ENCODE measurements around the gene CHTF8. TPM values are rescaled to one million over a fixed set of nuclear protein-coding genes. Genes with fewer than 3 reads are reported as not detected.

The CHTF8 gene
- total RNA-seq, 1 donor from 2014 or later = 83.1 TPM

DNA sequence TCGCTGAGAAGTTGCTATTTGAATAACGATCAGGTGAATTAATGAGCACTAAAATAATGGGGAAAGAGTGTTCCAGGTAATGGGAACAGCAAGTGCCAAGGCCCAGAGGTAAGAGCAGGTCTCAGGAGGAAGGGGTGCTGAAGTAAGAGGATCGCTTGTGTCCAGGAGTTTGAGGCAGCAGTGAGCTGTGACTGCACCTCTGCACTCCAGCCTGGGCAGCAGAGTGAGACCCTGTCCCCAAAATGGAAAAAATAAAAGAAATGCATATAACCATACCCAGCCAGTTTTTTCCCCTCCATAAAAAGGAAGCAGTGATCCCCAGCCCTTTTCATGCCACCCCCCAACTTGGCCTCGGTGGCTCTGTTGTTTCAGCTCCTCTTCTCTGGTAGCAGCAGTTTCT lies 43.7 kb downstream of the CHTF8 start:
- peaks cover 4% of the 10 kb centered on the region for H3K4me1 Mint-ChIP-seq (ENCODE audit: low read depth)
- DNase-seq (ENCODE audit: low spot score) = no peak
- H3K27ac Mint-ChIP-seq (ENCODE audit: unreplicated experiment) = no peak overlapping the region
- H3K27me3 Mint-ChIP-seq (ENCODE audit: low read depth) = no peaks in the 10 kb centered on the region
- no peak overlapping the region for H3K4me3 Mint-ChIP-seq (ENCODE audit: unreplicated experiment)
- no peak for TF ChIP-seq CTCF (IDR thresholded peaks at IDR 0.05)
- no peaks in the 10 kb centered on the region for H3K9me3 Mint-ChIP-seq (ENCODE audit: low read depth)
- H3K36me3 Mint-ChIP-seq (ENCODE audit: low read depth) = no peaks in the 10 kb centered on the region

GRCh38 chr16:69087161-69087581 lies 45.2 kb downstream of the CHTF8 start:
- no peak for TF ChIP-seq CTCF (IDR thresholded peaks at IDR 0.05)
- H3K4me3 Mint-ChIP-seq (ENCODE audit: unreplicated experiment) = no peak overlapping the region
- H3K27me3 Mint-ChIP-seq (ENCODE audit: low read depth) = no peaks in the 10 kb centered on the region
- no peaks in the 10 kb centered on the region for H3K9me3 Mint-ChIP-seq (ENCODE audit: low read depth)
- H3K27ac Mint-ChIP-seq (ENCODE audit: unreplicated experiment) = no peak overlapping the region
- H3K4me1 Mint-ChIP-seq (ENCODE audit: low read depth) = peaks cover 4% of the 10 kb centered on the region
- no peaks in the 10 kb centered on the region for H3K36me3 Mint-ChIP-seq (ENCODE audit: low read depth)
- no peak for DNase-seq (ENCODE audit: low spot score)

GRCh38 chr16:69085032-69085695 lies 47.2 kb downstream of the CHTF8 start:
- H3K4me1 Mint-ChIP-seq (ENCODE audit: low read depth) = peaks cover 4% of the 10 kb centered on the region
- H3K27me3 Mint-ChIP-seq (ENCODE audit: low read depth) = no peaks in the 10 kb centered on the region
- H3K9me3 Mint-ChIP-seq (ENCODE audit: low read depth) = no peaks in the 10 kb centered on the region
- H3K4me3 Mint-ChIP-seq (ENCODE audit: unreplicated experiment) = no peak overlapping the region
- no peak for DNase-seq (ENCODE audit: low spot score)
- no peak overlapping the region for H3K27ac Mint-ChIP-seq (ENCODE audit: unreplicated experiment)
- no peak for TF ChIP-seq CTCF (IDR thresholded peaks at IDR 0.05)
- H3K36me3 Mint-ChIP-seq (ENCODE audit: low read depth) = no peaks in the 10 kb centered on the region

GRCh38 chr16:69084289-69084688 lies 48.1 kb downstream of the CHTF8 start:
- no peak overlapping the region for H3K27ac Mint-ChIP-seq (ENCODE audit: unreplicated experiment)

GRCh38 chr16:69083306-69083941 lies 49.0 kb downstream of the CHTF8 start:
- no peak for DNase-seq (ENCODE audit: low spot score)
- no peak overlapping the region for H3K4me3 Mint-ChIP-seq (ENCODE audit: unreplicated experiment)
- H3K27ac Mint-ChIP-seq (ENCODE audit: unreplicated experiment) = no peak overlapping the region
- no peak for TF ChIP-seq CTCF (IDR thresholded peaks at IDR 0.05)
- H3K4me1 Mint-ChIP-seq (ENCODE audit: low read depth) = peaks cover 4% of the 10 kb centered on the region
- H3K27me3 Mint-ChIP-seq (ENCODE audit: low read depth) = no peaks in the 10 kb centered on the region
- no peaks in the 10 kb centered on the region for H3K36me3 Mint-ChIP-seq (ENCODE audit: low read depth)
- H3K9me3 Mint-ChIP-seq (ENCODE audit: low read depth) = no peaks in the 10 kb centered on the region

More at GRCh38 chr16:69084289-69084688, 48.1 kb downstream of the CHTF8 start:
- DNase-seq (ENCODE audit: low spot score) = no peak
- Mint-ChIP-seq H3K36me3 (ENCODE audit: low read depth) (no peaks in the 10 kb centered on the region), H3K27me3 (ENCODE audit: low read depth) (no peaks in the 10 kb centered on the region), H3K4me3 (ENCODE audit: unreplicated experiment) (no peak overlapping the region), H3K9me3 (ENCODE audit: low read depth) (no peaks in the 10 kb centered on the region), H3K4me1 (ENCODE audit: low read depth) (peaks cover 4% of the 10 kb centered on the region)
- TF ChIP-seq CTCF (IDR thresholded peaks at IDR 0.05) = no peak

Measured in chondrocyte (in vitro differentiated cells).